Spinal cord (tissue), 10 donors: ENCODE data around the gene DGKE. TPM values are rescaled to one million over a fixed set of nuclear protein-coding genes. Genes with fewer than 3 reads are reported as not detected.

Source experiments
- DNase-seq, 6 donors: peaks; one replicate each; pipeline versions ENCODE4 v3.0.0 to v3.0.0-alpha.2; 2013 to 2015; ENCODE audit warnings: low spot score in 6 of 6, low read depth in 4 of 6
- H3K27ac ChIP-seq: one replicate; pipeline ENCODE4 v1.5.1; 2013; ENCODE audit warnings: low read depth, low read length, control low read depth
- H3K27me3 ChIP-seq: one replicate; pipeline ENCODE4 v1.6.1; 2013; ENCODE audit warnings: low read length; ENCODE audit not compliant: control insufficient read depth, insufficient read depth
- H3K36me3 ChIP-seq: one replicate; pipeline ENCODE4 v1.6.1; 2013; ENCODE audit warnings: low read length; ENCODE audit not compliant: control insufficient read depth, insufficient read depth
- H3K4me1 ChIP-seq: one replicate; pipeline ENCODE4 v1.6.1; 2013; ENCODE audit warnings: low read length; ENCODE audit not compliant: control insufficient read depth, insufficient read depth
- H3K4me3 ChIP-seq: one replicate; pipeline ENCODE4 v1.5.1; 2013; ENCODE audit warnings: low read depth, low read length, control low read depth
- H3K9me3 ChIP-seq: one replicate; pipeline ENCODE4 v1.6.1; 2013; ENCODE audit warnings: low read length; ENCODE audit not compliant: control insufficient read depth, insufficient read depth
- WGBS: methylation state at CpG from one replicate; pipeline ENCODE4 v1.1.5; 2013; ENCODE audit warnings: missing lambda C conversion rate; ENCODE audit not compliant: insufficient coverage; 5-methylcytosine and 5-hydroxymethylcytosine counted together
- polyA plus RNA-seq, 2 donors: library from polyadenylated mRNA; unstranded; fragments of 120-200 nt; gene quantifications; one replicate each; pipeline ENCODE4 v1.2.1, GENCODE V29; 2013; ENCODE audit not compliant: insufficient read length in 2 of 2
- total RNA-seq, 2 donors: library from RNA; depleted of rRNA in 1 of 2; stranded (reverse); fragments of 120-200 nt in 1 of 2; fragments of >200 nt in 1 of 2; gene quantifications; one replicate each; pipeline versions ENCODE4 v1.2.3 to v1.2.4, GENCODE V29; 2013 to 2014
- donor health status: healthy.

The DGKE gene
- total and polyA plus RNA-seq, 4 donors, result 11.0 to 38.1 (median 11.7) TPM

DNA sequence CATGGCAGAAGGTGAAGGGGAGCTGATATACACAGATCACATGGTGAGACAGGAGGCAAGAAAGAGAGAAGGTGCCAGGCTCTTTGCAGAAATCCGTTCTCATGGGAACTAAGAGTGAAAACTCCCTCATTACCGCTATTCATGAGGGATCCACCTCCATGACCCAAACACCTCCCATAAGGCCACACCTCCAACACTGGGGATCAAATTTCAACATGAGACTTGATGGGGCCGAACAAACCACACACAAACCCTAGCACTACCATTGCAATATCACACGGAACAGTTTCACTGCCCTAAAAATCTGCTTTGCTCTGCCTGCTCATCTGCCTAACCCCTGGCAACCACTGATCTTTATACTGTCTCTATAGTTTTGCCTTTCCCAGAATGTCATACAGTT lies 35.0 kb upstream of the DGKE start:
- H3K9me3 ChIP-seq, result no peaks in the 10 kb centered on the region
- WGBS, result 16% methylated on average over 4 of the region's 4 CpGs
- no peak overlapping the region for H3K27ac ChIP-seq
- no peaks in the 10 kb centered on the region for H3K36me3 ChIP-seq
- no peak overlapping the region for H3K4me3 ChIP-seq
- no peaks in the 10 kb centered on the region for H3K27me3 ChIP-seq
- H3K4me1 ChIP-seq, result no peaks in the 10 kb centered on the region
- DNase-seq, result no peak

DNA sequence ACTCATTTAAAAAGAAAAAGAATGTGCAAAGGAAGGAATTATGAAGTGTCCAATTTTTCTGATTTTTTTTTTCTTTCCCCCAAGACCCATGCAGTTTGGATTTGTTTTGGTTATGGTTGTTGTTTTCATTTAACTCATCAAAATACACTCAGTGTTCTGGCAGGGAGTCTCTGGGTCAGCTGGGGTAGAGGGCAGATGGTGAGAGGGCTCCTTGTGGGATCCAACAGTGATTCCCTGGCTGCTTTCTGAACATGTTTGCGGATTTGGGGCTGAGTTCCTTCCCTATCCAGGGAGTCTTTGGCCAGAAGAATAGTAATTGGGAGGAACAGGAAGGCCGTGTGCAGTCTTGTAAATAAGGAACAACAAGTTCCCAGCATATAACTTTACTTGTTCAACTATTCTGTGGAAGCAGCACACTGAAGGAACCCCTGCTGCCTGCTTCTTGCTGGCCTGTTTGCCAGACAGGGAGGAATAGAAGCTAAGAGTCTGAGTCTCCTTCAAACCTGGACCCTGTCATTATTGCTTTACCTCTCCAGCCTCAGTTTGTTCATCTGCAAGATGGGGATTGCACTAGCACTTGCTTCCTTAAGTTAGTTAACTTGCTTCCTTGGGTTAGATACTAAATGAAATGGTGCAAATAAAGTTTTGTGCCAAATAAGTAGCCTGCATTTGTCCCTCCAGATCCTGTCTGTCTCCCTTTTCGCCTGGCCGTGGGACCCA lies 32.3 kb upstream of the DGKE start:
- no peak for DNase-seq
- no peak overlapping the region for H3K27ac ChIP-seq
- no peaks in the 10 kb centered on the region for H3K36me3 ChIP-seq
- no peaks in the 10 kb centered on the region for H3K4me1 ChIP-seq
- H3K4me3 ChIP-seq, result no peak overlapping the region
- H3K9me3 ChIP-seq, result no peaks in the 10 kb centered on the region
- H3K27me3 ChIP-seq, result no peaks in the 10 kb centered on the region
- 60% methylated on average over 1 of the region's 4 CpGs for WGBS

DNA sequence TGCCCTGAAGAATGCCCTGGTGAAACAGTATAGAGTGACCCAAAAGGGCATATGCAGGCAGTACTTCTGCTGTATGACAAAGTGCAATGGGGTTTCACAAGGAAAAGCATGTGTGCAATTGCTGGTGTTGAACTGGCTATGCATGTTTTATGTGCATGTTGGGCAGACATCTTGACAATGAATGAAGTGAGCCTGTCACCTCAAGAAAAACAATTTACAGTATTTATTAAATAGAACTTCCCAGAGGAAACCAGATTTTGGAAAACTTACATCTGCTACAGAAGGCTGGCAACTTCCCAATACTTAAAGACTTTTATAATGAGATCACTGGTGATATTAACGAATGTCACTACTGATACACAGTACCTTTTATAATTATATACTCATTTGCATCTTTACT lies 30.9 kb upstream of the DGKE start:
- Histone ChIP-seq H3K27me3 (no peaks in the 10 kb centered on the region), H3K27ac (no peak overlapping the region), H3K9me3 (no peaks in the 10 kb centered on the region), H3K4me3 (no peak overlapping the region), H3K4me1 (no peaks in the 10 kb centered on the region), H3K36me3 (no peaks in the 10 kb centered on the region)
- DNase-seq, result peak in 1 of 6 donors; percentile 27
- no CpG with 5 or more reads among the region's 1 CpG for WGBS

DNA sequence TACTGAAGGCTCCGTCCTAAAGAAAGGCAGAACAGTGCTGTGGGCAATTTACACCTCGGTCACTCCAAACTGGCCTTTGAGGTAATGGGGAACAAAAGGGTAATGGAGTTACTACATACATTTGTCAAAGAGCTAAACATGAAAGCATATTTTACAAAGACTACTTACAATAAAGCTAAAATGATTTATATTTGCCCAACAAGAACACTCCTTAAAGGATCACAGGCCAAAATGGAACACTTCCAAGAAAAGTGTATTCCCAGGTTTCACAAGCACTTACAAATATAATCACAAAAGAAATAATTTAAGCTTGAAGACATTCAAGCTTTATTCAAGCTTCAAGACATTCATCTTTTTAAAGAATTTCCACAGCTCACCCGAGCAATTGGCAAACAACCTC lies 29.5 kb upstream of the DGKE start:
- no peaks in the 10 kb centered on the region for H3K9me3 ChIP-seq

DNA sequence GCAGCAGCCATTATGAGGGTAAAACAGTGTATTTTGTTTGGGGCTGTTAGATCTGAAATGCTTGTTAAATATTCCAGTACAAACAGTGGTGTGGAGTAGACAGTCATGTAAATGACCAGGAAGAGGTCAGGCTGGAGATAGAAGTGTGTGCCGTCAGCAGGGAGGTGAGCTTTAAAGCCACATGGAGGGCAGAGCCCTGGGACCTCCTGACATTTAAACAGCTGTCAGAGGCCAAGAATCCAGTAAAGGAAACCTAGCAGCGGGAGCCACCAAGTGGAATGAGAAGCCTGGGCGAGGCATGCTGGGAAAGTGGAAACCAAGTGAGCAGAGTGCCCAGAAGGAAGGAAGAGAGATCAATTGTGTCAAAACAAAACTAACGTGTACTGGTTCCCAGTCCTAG lies 27.0 kb upstream of the DGKE start:
- Histone ChIP-seq H3K36me3 (no peaks in the 10 kb centered on the region), H3K27me3 (no peaks in the 10 kb centered on the region), H3K4me3 (no peak overlapping the region), H3K27ac (no peak overlapping the region), H3K9me3 (no peaks in the 10 kb centered on the region), H3K4me1 (peaks cover 6% of the 10 kb centered on the region)
- no peak for DNase-seq
- WGBS, result 78% methylated on average over 4 of the region's 4 CpGs

More for the DNA sequence above, 29.5 kb upstream of the DGKE start:
- H3K4me3 ChIP-seq, result no peak overlapping the region
- peak in 1 of 6 donors; percentile 10 for DNase-seq
- H3K27me3 ChIP-seq, result no peaks in the 10 kb centered on the region
- no peaks in the 10 kb centered on the region for H3K36me3 ChIP-seq
- no peak overlapping the region for H3K27ac ChIP-seq
- no CpG with 5 or more reads among the region's 3 CpGs for WGBS
- no peaks in the 10 kb centered on the region for H3K4me1 ChIP-seq

DNA sequence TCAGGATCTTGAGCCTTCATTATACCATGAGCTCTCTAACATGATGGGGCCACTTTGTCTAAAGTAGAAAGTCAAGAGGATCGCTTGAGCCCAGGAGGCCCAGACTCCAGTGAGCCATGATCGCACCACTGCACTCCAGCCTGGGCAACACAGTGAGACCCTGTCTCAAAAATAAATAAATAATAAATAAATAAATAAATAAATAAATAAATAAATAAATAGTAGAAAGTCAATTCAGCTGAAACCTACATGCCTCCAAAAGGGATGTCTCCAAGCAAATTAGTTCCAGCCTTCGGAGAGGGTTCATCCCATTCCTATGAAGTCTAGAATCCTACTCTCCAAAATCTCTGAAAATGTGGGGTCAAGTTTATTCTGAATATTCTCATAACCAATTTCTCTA lies 26.2 kb upstream of the DGKE start:
- Histone ChIP-seq H3K9me3 (no peaks in the 10 kb centered on the region), H3K27me3 (no peaks in the 10 kb centered on the region), H3K4me1 (peaks cover 6% of the 10 kb centered on the region), H3K4me3 (no peak overlapping the region), H3K36me3 (no peaks in the 10 kb centered on the region), H3K27ac (no peak overlapping the region)
- no CpG with 5 or more reads among the region's 3 CpGs for WGBS
- DNase-seq, result no peak

DNA sequence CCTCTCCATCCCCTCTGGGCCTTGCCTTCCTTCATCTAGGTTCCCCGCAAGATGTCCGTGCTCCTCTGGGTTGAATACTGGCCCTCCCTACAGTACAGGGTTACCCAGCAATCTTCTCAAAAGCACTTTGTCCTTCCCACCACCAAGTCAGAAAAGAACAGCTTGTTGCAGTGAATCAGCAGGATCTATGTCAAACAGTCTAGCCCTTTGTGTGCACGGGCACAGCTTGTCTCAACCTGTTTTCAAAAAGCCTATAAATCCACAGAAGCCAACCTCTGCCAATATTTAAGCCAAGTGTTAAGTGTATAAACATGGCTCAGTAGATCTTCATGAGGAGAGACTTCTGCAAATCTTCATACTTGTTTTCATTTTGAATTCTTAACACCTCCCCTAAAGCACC lies 25.4 kb upstream of the DGKE start:
- no peak overlapping the region for H3K27ac ChIP-seq
- WGBS, result 41% methylated on average over 2 of the region's 3 CpGs
- no peaks in the 10 kb centered on the region for H3K9me3 ChIP-seq
- H3K36me3 ChIP-seq, result no peaks in the 10 kb centered on the region
- no peaks in the 10 kb centered on the region for H3K27me3 ChIP-seq
- no peak overlapping the region for H3K4me3 ChIP-seq
- peaks cover 11% of the 10 kb centered on the region for H3K4me1 ChIP-seq
- peak in 2 of 6 donors; percentile 24 to 62 for DNase-seq

DNA sequence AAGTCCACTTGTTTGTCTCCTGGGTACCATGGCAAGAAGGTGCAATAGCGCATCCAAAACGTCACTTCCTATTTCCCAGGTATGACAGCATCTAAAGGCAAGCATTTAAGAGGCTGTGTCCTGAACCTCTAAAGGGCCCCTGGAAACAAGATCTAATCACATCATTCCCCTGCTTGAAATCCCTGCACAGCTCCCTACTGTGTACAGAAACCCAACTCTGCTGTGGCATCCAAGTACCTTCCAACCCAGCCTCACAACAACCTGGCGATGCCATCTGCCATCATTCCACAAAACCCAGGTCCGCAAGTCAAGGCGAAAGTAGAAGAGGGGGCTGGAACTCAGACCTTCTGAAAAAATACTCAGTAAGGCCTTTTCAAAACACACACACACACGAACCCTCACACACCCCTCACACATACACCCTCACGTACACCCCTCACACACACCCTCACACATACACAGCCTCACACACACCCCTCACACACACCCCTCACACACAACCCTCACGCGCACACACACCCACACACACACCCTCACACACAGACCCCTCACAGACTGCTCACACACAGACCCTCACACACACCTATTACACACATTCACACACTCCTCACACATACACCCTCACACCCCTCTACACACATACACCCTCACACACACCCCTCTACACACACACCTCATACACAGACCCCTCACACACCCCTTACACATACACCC lies 24.7 kb upstream of the DGKE start:
- H3K27ac ChIP-seq, result no peak overlapping the region
- no peaks in the 10 kb centered on the region for H3K36me3 ChIP-seq
- no peaks in the 10 kb centered on the region for H3K9me3 ChIP-seq
- no peak for DNase-seq
- WGBS, result 88% methylated on average over 9 of the region's 9 CpGs
- peaks cover 11% of the 10 kb centered on the region for H3K4me1 ChIP-seq
- H3K4me3 ChIP-seq, result no peak overlapping the region
- no peaks in the 10 kb centered on the region for H3K27me3 ChIP-seq

DNA sequence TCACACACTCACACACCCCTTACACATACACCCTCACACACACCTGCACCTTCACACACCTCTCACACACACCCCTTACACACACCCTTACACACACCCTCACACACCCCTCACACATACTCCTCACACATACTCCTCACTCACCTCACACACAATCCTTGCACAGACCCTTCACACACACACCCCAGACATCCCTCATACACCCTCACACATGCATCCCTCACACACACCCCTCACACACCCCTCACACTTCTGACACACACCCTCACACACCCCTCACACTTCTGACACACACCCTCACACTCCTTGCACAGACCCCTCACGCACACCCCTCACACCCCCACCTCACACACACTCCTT lies 24.2 kb upstream of the DGKE start:
- DNase-seq, result no peak
- H3K36me3 ChIP-seq, result no peaks in the 10 kb centered on the region
- WGBS, result 94% methylated on average over 1 of the region's 1 CpG
- H3K9me3 ChIP-seq, result no peaks in the 10 kb centered on the region
- H3K4me3 ChIP-seq, result no peak overlapping the region
- no peak overlapping the region for H3K27ac ChIP-seq
- peaks cover 11% of the 10 kb centered on the region for H3K4me1 ChIP-seq
- H3K27me3 ChIP-seq, result no peaks in the 10 kb centered on the region

DNA sequence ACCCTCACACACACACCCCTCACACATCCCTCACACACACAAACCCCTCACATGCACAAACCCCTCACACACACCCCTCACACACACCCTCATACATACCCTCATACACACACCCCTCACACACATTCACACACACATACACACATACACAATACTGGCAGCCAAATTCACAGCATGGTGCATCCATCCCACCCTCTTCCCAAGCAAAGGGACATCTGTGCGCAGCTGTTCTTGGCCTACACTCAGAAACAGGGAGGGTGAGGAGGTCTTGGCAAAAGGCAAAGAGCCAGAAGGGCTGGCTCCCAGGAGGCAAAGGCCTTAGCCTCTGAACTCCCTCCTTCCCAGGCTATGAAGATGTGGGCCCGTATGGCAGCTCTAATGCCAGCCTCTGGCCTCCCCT lies 23.6 kb upstream of the DGKE start:
- no peaks in the 10 kb centered on the region for H3K9me3 ChIP-seq
- no peaks in the 10 kb centered on the region for H3K27me3 ChIP-seq
- peaks cover 11% of the 10 kb centered on the region for H3K4me1 ChIP-seq
- H3K27ac ChIP-seq, result no peak overlapping the region
- H3K4me3 ChIP-seq, result no peak overlapping the region
- no peaks in the 10 kb centered on the region for H3K36me3 ChIP-seq
- WGBS, result 57% methylated on average over 2 of the region's 2 CpGs
- peak in 2 of 6 donors; percentile 44 to 62 for DNase-seq
